GM18870 (cell line): ENCODE measurements around the gene RHEX.

Experiments
- ATAC-seq: cut with Tn5 transposase; IDR thresholded peaks from one replicate; pipeline ENCODE4 v1.9.1; 2021; ENCODE audit warnings: moderate library complexity; ENCODE audit not compliant: unreplicated experiment

Gene RHEX

DNA sequence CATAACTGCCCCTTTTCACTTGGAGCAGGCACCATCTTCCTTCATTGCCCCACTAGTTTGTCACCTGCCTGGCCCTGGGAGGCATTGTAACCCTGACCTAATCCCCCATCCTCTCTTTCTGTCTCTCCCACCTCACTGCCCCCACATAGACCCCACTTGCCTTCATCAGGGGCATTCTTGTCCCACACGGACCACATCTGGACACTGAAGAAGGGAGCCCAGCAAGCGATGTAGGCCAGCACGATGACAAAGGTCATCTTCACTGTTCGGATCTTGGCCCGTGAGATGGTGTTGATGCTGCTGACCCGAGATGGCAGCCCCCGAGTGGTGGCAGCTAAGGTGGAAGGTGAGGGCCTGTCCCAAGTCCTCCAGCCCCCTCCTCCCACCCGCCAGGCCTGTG is 62.8 kb downstream of the RHEX start:
- no peak for ATAC-seq

DNA sequence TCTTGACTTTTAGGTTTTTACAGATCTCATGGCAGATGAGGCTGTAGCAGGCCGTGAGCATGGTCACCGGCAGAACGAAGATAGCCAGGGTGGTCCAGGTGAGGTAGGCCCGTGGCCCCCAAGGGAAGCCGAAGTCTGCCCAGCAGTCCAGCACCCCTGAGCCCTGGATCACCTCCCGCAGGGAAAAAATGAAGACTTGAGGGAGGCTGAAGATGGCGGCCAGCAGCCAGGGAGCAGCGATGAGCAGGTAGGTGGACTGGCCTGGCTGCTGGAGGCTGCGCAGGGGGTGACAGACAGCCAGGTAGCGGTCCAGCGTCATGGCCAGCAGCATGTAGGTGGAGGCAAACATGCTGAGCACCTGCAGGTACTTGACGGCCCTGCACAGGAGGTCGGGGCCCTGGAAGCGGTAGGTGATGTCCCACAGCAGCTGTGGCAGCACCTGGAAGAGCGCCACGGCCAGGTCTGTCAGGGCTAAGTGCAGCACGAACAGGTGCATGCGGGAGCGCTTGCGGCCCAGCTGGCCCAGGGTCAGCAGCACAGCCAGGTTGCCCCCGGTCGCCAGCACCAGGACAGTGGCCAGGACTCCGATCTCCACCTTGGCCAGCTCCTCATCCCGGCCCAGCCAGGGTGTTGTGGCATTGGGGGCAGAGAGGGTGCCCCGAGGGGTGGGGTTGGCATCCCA is 63.4 kb downstream of the RHEX start:
- no peak for ATAC-seq

DNA sequence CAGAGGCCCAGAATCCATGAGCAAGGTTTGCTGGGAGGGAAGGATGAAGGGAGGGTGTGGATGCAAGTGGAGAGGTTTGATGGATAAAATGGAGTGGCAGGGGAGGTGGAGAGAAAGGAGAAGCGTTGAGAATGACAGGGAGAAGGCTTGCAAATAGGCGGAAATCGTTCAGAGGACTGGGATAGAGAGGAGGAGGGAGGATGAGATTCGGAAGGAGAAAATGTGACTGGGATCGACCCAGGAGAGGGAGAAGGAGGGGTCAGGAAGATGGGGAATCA is 63.8 kb downstream of the RHEX start:
- no peak for ATAC-seq

DNA sequence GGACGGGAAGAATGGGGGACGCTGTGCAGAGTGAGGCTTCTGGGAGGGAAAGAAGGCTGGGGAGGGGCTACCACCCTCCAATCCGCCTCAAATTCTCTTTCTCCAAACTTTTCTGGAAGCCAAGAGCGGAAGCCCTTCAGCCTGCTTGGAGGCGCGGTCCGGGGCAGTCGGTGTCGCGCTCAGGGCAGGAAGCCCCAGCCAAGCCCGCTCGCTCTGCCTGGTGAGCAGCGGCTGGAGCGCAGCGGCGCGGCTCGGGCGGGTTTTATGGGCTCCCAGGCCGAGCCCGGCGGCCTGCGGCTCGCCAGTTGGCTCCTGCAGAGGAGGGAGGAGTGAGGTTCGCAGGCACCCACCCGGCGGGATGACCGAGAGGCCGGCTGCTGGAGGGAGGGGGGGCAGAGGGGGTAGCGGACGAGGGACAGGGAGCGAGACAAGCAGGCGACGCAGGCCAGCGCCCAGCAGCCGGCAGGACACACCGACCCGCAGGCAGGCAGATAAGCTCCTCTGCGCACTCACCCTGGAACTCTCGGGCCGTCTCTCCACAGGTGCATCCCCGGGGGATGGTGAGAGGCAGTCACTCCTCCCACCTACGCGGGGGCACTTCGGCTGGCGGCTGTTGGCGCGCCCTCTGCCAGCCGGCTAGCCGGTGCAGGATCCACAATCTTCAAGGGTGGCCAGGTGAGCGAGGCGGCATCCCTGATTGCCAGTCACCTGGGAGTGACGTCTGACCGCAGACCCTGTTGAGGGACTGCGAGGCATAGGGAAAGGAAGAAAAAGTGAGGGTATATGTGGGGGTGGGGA is 64.4 kb downstream of the RHEX start, which contains the start of gene AVPR1B:
TSS of gene AVPR1B (minus strand) at position 238 of the 798 bp plus-strand sequence. CDS start 498 bp downstream, outside the sequence.
- ATAC-seq, result no peak

DNA sequence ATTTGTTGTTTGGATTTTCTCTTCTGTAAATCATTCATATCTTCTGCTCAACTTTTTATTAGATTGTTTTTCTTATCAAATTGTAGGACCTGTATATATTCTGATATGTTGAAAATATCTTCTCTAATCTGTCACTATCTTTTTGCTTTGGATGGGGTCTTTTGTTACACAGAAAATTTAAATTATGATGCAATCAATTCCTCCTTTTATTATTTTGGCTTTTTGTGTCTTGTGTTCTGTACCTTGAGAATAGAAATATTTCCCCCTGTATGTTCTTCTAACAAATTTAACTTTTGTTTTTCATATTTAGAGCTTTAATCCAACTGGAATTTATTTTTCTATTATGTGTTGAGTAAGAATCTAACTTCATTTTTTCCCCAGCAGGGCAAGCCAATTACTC is 67.4 kb downstream of the RHEX start:
- ATAC-seq, result no peak

DNA sequence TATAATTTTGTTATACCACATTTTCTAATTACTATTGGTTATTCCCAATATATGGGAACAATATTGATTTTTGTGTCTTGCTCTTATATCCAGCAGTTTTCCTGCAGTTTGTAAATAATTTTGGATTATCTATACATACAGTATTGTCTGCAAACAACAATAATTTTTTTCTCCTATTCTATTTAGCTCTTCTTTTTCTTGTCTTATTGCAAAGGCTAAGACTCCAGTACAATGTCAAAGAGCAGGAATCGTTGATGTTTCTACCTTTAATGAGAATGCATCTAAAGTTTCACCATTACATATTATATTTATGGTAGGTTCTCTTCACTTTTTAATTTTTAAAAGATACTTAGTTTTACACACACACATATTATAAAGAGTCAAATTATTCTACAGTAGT is 68.3 kb downstream of the RHEX start:
- ATAC-seq, result no peak

DNA sequence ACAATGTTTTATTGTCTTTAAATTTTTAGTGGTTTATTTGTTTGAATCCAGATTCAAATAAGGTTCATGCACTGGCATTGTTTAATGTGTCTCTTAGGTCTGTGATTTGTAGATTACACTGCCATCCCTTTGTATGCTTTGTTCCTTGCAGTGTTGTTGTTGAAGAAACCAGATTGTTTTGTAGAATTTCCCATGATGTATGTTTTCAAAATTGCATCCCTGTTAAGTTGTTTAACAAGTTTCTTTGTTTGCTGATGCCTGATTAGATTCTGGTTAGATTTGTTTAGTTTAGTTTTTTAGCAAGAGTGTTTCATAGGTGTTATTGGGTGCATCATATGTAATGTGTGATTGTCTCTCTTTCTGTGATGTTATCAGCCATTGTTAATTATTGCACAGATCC is 69.7 kb downstream of the RHEX start:
- ATAC-seq, result no peak

DNA sequence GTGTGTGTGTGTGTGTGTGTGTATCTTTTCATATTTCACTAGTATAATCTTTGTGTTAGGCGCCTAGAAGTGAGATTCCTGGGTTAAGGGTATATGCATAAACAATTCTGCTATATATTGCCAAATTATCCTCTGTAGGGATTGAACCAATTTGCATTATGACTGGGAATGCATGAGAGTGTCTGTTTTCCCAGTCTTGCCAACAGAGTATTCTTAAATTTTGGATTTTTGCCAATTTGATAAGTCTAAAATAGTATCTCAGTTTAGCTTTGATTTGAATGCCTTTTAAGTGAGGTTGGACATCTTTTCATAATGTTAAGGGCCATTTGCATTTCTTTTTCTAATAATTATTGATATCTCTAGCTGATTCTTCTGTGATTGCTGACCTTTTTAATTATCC is 72.4 kb downstream of the RHEX start:
- no peak for ATAC-seq

DNA sequence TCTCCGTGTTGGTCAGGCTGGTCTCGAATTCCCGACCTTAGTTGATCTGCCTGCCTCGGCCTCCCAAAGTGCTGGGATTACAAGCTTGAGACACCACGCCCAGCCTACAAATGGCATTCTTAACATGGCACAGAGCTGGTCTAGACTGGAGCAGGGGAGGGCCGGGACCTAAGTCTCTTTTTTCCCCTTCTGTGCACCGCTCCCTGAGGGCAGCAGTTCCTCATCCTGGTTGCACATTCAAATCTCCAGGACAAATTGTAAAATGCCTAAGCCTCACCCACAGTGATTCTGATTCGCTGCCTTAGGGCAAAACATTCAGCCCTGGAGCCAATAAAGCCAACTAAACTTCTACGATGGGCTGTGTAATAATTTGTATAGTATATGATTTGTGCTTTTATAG is 74.4 kb downstream of the RHEX start:
- ATAC-seq, result no peak

DNA sequence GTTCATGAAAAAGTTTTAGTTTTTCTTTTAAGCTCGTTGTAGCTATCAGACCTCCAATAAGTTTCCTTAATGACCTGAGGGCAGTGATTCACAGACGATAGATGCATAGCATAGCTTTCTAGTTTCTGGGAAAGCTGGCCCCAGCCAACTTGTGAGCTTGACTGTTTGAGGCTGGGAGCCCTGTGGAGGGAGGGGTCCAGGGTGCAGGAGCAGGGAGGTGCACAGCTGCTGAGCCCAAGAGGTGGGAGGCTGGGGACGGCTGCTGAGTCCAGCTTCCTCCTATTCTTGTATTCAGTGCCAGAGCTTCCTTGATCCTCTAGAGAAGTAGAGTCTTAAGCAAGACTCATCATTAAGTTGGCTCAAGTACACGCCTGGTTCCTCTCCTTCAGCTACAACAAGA is 75.2 kb downstream of the RHEX start:
- no peak for ATAC-seq

DNA sequence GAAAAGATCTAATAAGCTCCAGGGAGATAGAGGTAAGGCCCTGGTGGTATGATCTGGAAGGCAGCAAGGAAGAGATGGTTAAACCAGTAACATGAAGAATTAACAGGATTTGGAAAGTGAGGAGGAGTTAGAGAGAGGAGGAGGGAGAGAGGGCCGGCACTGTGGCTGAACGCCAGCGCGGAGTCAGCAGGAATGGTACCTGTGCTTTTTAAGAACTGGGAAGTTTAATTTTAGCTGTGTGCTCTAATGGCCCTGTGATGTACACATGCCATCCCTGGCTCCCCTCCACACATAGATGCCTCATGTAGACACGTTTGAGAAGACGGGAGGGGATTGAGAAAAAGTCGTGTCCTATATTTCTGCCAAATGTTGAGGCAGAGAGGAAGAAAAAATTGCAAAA is 78.1 kb downstream of the RHEX start:
- no peak for ATAC-seq

DNA sequence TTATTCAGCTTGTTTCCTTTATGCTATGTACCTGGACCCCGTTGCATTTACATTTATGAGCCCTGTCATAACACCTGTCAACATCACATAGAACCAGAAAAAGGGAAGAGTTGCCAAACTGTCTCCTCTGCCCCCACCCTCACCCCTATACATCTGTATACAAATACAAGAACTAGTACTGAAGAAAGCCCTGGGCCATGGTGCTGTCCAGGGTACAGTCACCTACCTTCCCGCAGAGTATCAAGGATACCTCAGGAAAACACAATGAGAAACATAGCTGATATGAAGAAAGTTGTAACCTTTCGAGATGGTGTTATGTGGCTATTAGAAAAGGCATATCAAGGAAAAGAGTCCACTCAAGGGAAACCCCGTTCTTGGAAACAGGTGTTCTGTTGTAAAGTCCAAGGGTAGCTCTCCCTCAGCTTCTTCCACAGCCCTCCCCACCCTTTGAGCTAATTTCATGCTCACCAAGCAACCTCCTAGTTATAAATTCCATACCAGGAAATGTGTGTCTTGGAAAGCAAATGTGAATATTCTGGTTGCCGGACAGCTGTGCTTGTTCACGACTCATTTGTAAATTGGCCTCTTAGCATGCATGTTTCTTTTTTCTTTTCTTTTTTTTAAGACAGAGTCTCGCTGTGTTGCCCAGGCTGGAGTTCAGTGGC is 80.9 kb downstream of the RHEX start:
- no peak for ATAC-seq

DNA sequence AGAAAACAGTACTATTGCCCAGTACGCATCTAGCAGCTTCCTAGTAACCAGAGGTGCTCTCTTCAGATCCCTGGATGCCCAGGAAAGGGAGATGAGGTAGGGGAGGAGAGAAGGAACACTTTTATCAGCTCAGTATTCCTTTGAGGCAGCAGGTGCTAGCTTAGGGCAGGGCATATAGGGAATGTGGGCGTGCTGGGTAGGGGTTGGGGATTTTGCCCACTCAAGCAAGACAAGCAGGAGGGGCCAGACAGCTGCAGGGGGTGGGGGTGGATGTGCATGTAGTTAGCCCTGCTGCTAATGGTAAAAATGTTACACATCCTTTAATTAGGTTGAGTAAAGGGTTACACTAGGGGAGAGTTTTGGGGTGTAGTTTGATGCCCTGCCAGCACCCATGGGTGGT is 82.3 kb downstream of the RHEX start:
- ATAC-seq, result no peak

DNA sequence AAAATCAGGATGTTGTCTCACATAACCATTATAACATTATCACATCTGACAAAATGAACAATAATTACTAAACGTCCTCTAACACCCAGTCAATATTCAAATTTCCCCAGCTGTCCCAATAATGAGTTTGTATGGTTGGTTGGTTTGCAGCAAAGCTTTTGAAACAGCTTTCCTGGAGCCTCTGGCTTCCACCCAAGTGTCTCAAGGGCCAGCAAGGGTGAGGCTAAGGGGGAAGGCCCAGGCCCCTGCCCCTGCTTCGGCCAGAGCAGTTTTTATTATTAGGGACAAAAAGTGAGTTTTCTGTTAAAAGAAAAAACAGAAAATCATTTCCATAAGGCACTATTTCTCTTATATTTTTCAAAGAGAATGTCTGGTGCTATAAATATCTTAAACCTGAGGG is 83.3 kb downstream of the RHEX start:
- no peak for ATAC-seq

DNA sequence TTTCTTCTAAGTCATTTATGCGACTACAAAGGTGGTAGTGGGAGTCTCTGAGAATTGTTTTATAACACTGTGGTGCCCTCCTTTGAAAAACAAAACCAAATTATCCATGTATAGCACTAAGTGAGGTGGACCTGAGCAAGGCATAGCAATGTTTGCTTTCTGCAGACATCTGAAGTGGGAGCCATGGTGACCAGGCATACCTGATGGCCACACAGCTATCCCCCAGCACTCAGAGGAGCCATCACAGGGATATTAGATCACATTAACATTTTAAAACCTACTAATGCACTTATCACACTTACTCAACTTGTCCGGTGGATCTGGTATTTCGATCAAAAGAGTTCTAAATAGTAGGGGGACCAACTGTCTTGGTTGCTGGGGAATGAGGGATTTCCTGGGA is 89.0 kb downstream of the RHEX start:
- no peak for ATAC-seq

DNA sequence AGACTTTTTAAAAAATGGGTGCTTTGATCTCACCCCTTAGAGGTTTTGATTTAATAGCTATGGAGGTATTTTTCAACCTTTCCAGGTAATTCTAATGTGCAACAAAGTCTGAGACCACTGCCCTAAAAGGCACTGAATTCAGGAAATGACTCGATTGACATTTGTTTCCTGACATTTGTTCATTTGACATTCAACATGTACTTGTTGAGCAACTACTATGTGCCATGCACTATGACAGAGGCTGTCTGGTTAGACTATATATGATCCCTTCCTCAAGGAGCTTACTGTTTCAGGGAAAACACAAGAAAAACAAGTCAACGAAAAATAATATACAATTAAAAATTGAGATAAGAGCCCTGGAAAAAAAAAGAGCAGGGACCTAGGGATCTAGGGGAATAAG is 89.8 kb downstream of the RHEX start:
- no peak for ATAC-seq

DNA sequence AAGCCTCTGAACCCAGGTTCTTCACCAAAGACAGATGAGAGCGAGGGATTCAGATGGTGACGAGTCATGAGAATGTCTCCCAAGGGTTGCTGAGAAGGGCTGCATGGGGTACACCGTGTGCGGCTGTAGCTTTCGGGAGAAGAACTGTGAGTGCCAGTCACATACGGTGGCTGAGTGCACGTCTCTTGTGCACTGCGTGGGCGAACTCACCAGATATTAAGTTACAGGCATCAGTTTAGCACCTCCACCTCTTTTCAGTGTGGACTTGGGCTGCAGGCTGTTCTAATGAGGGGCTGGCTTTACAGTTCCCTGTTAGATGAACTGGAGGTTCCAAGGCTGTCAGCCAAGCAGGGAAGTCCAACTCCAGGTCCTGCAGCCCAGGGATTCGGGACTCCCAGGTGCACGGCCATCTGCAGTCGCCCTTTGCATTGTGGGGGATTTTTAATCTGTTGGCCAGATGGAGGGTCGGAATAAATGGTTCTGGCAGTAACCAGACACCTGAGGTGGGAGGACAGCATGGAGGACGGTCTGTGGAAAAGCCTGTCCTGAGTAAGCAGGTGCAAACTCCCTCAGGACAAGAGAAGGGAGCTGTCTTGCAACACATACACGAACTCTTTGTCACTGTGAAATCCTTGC is 90.7 kb downstream of the RHEX start:
- ATAC-seq, result no peak

DNA sequence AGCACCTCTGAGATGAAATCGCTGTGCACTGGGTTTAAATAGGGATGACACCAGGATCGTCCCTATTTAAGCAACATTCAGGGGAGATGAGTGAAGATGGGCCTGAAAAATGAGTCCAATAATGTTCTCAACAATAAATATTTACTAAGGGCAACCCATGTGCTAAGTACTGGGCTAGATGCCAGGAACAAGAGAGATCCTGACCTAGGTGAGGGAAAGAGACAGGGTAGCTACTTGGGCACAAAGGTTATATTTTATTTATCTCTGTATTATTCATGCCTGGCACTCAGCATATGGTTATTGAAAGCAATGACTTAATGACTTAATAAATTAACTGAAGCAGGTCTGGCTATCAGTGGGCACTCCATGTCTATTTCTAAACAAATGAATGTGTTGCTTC is 91.6 kb downstream of the RHEX start:
- no peak for ATAC-seq

DNA sequence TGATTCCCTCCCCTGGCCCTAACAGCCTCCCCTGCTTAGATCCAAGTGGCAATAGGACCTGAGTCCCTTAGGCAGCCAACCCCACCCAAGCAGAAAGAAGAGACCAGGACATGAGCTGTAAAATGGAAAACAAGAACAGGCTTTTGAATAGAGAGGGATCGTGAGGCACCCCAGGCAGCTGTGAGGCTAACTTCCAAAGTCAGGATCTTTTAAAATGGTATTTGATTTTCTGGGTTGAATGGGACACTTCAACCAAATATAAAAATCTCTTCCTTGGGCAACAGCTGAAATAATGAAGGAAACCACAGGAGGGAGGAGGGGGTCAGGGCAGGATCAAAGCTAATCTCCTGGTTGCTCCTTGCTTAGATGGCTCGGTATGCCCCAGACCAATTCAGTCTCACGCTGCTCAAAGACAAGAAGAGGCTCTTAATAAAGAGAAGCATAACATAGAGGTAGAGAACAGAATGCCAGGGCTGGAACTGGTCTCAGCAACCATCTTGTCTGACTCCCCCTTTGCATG is 92.9 kb downstream of the RHEX start:
- no peak for ATAC-seq
